ENCODE measurements around the gene KIF12. TPM values are rescaled to one million over a fixed set of nuclear protein-coding genes. Genes with fewer than 3 reads are reported as not detected.

KIF12 gene
- total RNA-seq, 2 experiments from 2014 or later = not detected

- Mint-ChIP-seq H3K27ac (no peak overlapping the region), H3K9me3 (no peaks in the 10 kb centered on the region), H3K27me3 (peaks cover 30% of the 10 kb centered on the region), H3K36me3 (ENCODE audit: low read depth) (no peaks in the 10 kb centered on the region), H3K4me3 (no peak overlapping the region), H3K4me1 (ENCODE audit: low read depth) (no peaks in the 10 kb centered on the region)
- ChIA-PET CTCF (interaction anchor here (1.2 to 1.4 kb wide), 4 partner anchors 8 to 176 kb away, joined by 3 to 7 read pairs (median 4); no protein-coding TSS in a partner anchor), POLR2A (no interaction called here)
- intact Hi-C loops (cut with micrococcal nuclease) = no loop called here
- TF ChIP-seq CTCF (IDR thresholded peaks at IDR 0.05) = no peak
- ATAC-seq (no peak), DNase-seq (no peak)
Measured at GRCh38 chr9:114115654-114116125, 16.6 kb upstream of the KIF12 start.

- Mint-ChIP-seq H3K36me3 (ENCODE audit: low read depth) (no peaks in the 10 kb centered on the region), H3K9me3 (no peaks in the 10 kb centered on the region), H3K27me3 (peaks cover 30% of the 10 kb centered on the region), H3K4me1 (ENCODE audit: low read depth) (no peaks in the 10 kb centered on the region), H3K4me3 (no peak overlapping the region), H3K27ac (no peak overlapping the region)
- ATAC-seq = no peak
- ChIA-PET POLR2A (no interaction called here), CTCF (interaction anchor here (1.2 to 1.4 kb wide), 3 partner anchors 8 to 177 kb away, joined by 4 to 7 read pairs (median 5); no protein-coding TSS in a partner anchor)
- DNase-seq = no peak
- intact Hi-C loops (cut with micrococcal nuclease) = no loop called here
- TF ChIP-seq CTCF (IDR thresholded peaks at IDR 0.05) = no peak
Measured at GRCh38 chr9:114114364-114114763, 15.3 kb upstream of the KIF12 start.

DNA sequence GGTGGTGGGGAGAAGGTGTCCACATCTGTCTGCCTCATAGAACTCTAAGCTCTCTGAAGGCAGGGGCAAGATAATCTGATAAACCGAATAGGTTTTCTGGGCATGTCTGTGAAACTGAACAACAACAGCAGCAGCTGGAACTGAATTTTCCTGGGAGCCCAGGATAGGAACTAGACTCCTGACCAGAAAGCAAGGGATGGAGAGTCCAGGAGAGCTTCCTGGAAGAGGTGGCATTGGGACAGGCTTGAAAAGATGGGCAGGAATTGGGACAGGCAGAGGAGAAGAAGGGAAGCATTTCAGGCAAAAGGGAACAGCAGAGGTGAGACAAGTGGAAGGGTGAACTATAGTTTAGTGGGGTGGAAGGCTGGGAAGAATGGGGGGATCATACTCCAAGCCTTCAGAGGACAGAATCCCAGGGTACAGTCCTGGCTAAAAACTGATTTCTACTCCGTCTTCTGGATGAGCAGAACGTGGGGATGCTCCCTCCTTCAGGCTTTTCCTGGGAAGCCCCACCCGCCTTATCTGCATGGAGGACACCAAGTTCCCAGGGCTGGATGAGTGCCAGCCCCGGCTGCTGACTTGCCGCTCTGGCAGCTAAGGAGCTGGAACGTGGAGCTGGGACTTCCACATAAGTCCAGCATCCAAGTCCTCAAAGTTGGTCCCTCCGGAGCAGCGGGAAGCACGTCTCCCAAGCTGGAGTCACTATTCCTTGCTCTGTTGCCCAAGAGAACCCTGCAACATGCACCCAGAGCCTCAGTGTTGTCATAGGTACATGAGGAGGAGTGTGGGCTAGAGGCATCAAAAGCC is 13.9 kb upstream of the KIF12 start:
- Mint-ChIP-seq H3K4me3 (no peak overlapping the region), H3K36me3 (ENCODE audit: low read depth) (no peaks in the 10 kb centered on the region), H3K4me1 (ENCODE audit: low read depth) (no peaks in the 10 kb centered on the region), H3K27me3 (peaks cover 24% of the 10 kb centered on the region), H3K27ac (no peak overlapping the region), H3K9me3 (no peaks in the 10 kb centered on the region)
- DNase-seq (no peak), ATAC-seq (no peak)
- POLR2A ChIA-PET = no interaction called here
- intact Hi-C loops (cut with micrococcal nuclease) = no loop called here
- CTCF ChIA-PET = interaction anchor here (3.0 to 7.3 kb wide), 2 partner anchors 30 to 178 kb away, joined by 8 to 58 read pairs; no protein-coding TSS in a partner anchor
- no peak for TF ChIP-seq CTCF (IDR thresholded peaks at IDR 0.05)

GRCh38 chr9:114112325-114112724 is 13.2 kb upstream of the KIF12 start:
- intact Hi-C loops (cut with micrococcal nuclease) = no loop called here

More at GRCh38 chr9:114112325-114112724, 13.2 kb upstream of the KIF12 start:
- TF ChIP-seq CTCF (IDR thresholded peaks at IDR 0.05) = no peak
- Mint-ChIP-seq H3K27me3 (peaks cover 17% of the 10 kb centered on the region), H3K36me3 (ENCODE audit: low read depth) (no peaks in the 10 kb centered on the region), H3K9me3 (no peaks in the 10 kb centered on the region), H3K4me3 (no peak overlapping the region), H3K27ac (no peak overlapping the region), H3K4me1 (ENCODE audit: low read depth) (no peaks in the 10 kb centered on the region)
- ChIA-PET POLR2A (no interaction called here), CTCF (interaction anchor here (3.0 to 7.3 kb wide), 2 partner anchors 29 to 179 kb away, joined by 8 to 58 read pairs; no protein-coding TSS in a partner anchor)
- ATAC-seq = no peak
- no peak for DNase-seq
